ENCODE measurements around the gene MRFAP1. TPM values are rescaled to one million over a fixed set of nuclear protein-coding genes. Genes with fewer than 3 reads are reported as not detected.

Gene MRFAP1
- total and polyA plus RNA-seq, 7 donors = 196 to 261 (median 226) TPM

DNA sequence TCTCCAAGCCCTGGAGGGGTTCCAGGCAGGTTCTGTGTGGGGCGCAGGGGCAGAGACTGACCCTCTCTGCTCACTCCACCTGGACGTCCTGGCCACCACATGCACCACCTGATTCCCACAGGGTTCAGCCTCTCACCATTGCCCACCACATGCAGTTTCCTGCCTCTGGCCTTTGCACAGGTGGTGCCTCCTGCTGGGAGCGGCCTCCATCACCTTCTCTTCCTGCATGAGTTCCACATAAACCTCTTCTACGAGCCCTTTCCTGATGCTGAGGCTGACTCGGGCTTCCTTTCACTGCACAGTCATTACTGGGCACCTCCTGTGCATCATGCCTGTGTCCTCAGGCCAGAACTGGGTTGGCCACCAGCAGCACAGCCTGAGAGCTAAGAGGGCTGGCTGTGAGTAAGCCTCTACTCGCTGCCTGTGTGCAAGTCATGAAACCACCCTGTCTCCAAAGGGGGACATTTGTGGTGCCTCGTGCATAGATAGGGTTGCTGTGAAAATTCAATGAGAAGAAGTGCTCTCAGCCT, 45.6 kb upstream of the MRFAP1 start:
- H3K4me3 ChIP-seq = no peak overlapping the region
- TF ChIP-seq POLR2A (IDR thresholded peaks at IDR 0.05) (no peak), EP300 (IDR thresholded peaks at IDR 0.05) (no peak), POLR2AphosphoS5 (IDR thresholded peaks at IDR 0.05) (no peak)
- TF ChIP-seq, protein P1, sequence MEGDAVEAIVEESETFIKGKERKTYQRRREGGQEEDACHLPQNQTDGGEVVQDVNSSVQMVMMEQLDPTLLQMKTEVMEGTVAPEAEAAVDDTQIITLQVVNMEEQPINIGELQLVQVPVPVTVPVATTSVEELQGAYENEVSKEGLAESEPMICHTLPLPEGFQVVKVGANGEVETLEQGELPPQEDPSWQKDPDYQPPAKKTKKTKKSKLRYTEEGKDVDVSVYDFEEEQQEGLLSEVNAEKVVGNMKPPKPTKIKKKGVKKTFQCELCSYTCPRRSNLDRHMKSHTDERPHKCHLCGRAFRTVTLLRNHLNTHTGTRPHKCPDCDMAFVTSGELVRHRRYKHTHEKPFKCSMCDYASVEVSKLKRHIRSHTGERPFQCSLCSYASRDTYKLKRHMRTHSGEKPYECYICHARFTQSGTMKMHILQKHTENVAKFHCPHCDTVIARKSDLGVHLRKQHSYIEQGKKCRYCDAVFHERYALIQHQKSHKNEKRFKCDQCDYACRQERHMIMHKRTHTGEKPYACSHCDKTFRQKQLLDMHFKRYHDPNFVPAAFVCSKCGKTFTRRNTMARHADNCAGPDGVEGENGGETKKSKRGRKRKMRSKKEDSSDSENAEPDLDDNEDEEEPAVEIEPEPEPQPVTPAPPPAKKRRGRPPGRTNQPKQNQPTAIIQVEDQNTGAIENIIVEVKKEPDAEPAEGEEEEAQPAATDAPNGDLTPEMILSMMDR (IDR thresholded peaks at IDR 0.05) = no peak
- 90 to 93% methylated on average over 7 of the region's 7 CpGs for WGBS, 2 donors
- no peaks in the 10 kb centered on the region for H3K9me3 ChIP-seq
- no peaks in the 10 kb centered on the region for H3K4me1 ChIP-seq
- no peaks in the 10 kb centered on the region for H3K27me3 ChIP-seq
- H3K36me3 ChIP-seq = peaks cover 0 to 51% (median 14%) of the 10 kb centered on the region in 4 donors
- no peak overlapping the region for H3K27ac ChIP-seq
- DNase-seq = no peak
- intact Hi-C loops (cut with DNase I) = no loop called here

GRCh38 chr4:6595897-6596537, 44.5 kb upstream of the MRFAP1 start:
- no peak for DNase-seq
- H3K36me3 ChIP-seq = peaks cover 0 to 62% (median 18%) of the 10 kb centered on the region in 4 donors
- TF ChIP-seq POLR2A (IDR thresholded peaks at IDR 0.05) = no peak
- TF ChIP-seq, protein P1 (IDR thresholded peaks at IDR 0.05) = no peak
- no peak for TF ChIP-seq POLR2AphosphoS5 (IDR thresholded peaks at IDR 0.05)
- TF ChIP-seq EP300 (IDR thresholded peaks at IDR 0.05) = no peak
- no peak overlapping the region for H3K27ac ChIP-seq
- H3K4me3 ChIP-seq = no peak overlapping the region
- no peaks in the 10 kb centered on the region for H3K9me3 ChIP-seq
- no peaks in the 10 kb centered on the region for H3K4me1 ChIP-seq
- intact Hi-C loops (cut with DNase I) = no loop called here
- WGBS, 2 donors = 57 to 75% methylated on average over 16 of the region's 16 CpGs
- H3K27me3 ChIP-seq = no peaks in the 10 kb centered on the region

DNA sequence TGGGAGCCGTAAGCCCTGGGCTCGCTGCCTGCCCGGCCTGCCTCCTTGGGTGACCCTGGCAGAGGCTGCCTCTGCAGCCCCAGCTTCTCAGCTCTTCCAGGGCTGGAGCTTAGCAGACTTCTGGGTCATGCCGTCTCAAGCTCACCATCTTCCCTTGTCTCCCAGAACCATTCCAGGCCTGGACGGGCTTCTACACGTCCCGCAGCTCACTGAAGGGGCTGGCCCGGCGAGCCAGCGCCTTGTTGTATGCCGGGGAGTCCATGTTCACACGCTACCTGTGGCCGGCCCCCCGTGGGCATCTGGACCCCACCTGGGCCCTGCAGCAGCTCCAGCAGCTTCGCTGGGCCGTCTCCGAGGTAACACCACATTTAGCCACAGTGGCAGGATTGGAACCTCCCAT, 43.5 kb upstream of the MRFAP1 start:
- H3K9me3 ChIP-seq = no peaks in the 10 kb centered on the region
- H3K27ac ChIP-seq = no peak overlapping the region
- 97% methylated on average over 17 of the region's 17 CpGs for WGBS, 2 donors
- no peaks in the 10 kb centered on the region for H3K4me1 ChIP-seq
- no peaks in the 10 kb centered on the region for H3K27me3 ChIP-seq
- TF ChIP-seq POLR2A (IDR thresholded peaks at IDR 0.05) = no peak
- TF ChIP-seq EP300 (IDR thresholded peaks at IDR 0.05) = no peak
- no peak for TF ChIP-seq POLR2AphosphoS5 (IDR thresholded peaks at IDR 0.05)
- TF ChIP-seq, protein P1 (IDR thresholded peaks at IDR 0.05) = no peak
- DNase-seq = no peak
- intact Hi-C loops (cut with DNase I) = no loop called here
- no peak overlapping the region for H3K4me3 ChIP-seq
- H3K36me3 ChIP-seq = peaks cover 0 to 64% (median 19%) of the 10 kb centered on the region in 4 donors

DNA sequence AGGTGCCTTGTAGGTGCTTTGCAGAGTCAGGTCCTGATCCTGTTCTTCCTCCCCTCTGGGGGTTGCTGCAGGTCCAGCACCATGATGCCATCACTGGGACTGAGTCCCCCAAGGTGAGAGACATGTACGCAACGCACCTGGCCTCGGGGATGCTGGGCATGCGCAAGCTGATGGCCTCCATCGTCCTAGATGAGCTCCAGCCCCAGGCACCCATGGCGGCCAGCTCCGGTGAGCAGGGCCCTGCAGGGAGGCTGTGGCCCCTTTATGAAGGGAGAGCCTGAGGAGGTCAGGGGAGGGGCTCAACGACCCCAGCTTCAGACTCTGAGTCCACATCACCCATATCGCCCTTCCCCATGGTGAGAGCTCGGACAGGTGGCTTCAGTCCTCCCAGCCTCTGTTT, 42.4 kb upstream of the MRFAP1 start:
- H3K4me1 ChIP-seq = no peaks in the 10 kb centered on the region
- peaks cover 0 to 72% (median 18%) of the 10 kb centered on the region in 4 donors for H3K36me3 ChIP-seq
- TF ChIP-seq, protein P1 (IDR thresholded peaks at IDR 0.05) = no peak
- TF ChIP-seq POLR2A (IDR thresholded peaks at IDR 0.05) = no peak
- no peak for TF ChIP-seq EP300 (IDR thresholded peaks at IDR 0.05)
- TF ChIP-seq POLR2AphosphoS5 (IDR thresholded peaks at IDR 0.05) = no peak
- no peak overlapping the region for H3K4me3 ChIP-seq
- DNase-seq = no peak
- H3K27me3 ChIP-seq = no peaks in the 10 kb centered on the region
- WGBS, 2 donors = 91 to 93% methylated on average over 10 of the region's 10 CpGs
- no peak overlapping the region for H3K27ac ChIP-seq
- no peaks in the 10 kb centered on the region for H3K9me3 ChIP-seq
- intact Hi-C loops (cut with DNase I) = no loop called here

Data from sigmoid colon (tissue), 7 donors.